COR-L47 (cell line): ENCODE data around the gene ZNF280B.

Experiments used
- DNase-seq: peaks from one replicate; lab custom pipeline; 2025; lab: John Stamatoyannopoulos, UW

ZNF280B gene

DNA sequence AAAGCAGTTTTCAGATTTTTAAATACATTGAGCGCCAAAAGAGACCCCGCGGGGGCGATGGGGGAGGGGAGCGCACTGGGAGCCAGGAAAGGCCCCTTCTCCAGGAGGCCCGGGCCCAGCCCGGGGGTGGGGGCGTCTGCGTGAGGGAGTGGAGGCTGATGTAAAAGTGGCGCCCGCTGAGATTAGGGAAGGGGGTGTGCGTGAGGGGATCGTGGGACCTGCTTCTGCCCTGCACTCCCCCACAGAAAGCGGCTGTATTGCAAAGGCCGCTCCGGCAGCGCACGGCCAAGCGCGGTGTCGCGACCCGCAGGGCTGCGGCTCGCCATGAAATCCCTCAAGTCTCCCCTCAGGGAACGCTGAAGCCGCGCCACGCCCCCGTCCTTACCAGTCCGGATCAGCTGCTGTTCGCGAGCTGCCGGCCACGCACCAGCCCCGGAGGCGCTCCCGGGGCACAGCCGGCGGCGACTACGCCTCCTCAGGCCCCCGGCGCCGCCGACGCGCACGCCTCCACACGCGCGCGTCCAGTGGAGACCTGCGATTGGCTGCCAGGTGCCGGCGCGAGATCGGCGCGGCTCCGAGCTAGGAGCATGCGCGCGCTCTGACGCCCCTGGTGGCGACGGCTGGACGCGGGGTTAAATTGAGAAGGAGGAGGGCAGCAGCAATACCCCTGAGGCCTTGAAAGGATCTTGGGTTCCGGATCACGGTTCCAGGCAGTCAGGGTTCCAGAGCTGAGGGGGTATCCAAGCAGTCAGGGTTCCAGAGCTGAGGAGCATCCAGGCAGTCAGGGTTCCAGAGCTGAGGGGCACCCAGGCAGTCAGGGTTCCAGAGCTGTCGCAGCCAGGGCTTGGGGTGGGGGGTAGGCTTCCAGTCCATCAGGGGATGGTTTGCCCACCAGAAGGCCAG, at the start of gene ZNF280B:
TSS of gene ZNF280B (minus strand) at position 469 of the 903 bp plus-strand sequence. CDS start 19,344 bp downstream, outside the sequence.
- DNase-seq, result peak; percentile 59

GRCh38 chr22:22556995-22557925, 48.7 kb upstream of the ZNF280B start:
- no peak for DNase-seq

GRCh38 chr22:22556578-22556977, 48.0 kb upstream of the ZNF280B start:
- no peak for DNase-seq

DNA sequence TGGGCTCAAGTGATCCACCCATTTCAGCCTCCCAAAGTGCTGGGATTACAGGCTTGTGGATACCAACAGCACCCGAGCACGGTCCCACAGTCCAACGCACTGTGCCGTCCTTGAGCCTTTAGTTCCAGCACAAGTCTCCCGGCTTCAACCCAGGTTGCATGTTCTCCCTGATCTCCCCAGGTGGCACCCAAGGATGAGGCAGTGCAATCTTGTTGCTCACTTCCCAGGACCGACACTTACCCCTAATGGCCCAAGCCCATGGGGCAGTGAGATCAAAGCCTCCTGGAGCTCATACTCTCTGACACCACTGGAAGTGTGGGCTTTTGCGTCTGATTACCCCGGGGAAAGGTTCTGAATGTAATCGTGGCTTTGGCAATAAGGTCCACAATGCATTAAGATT, 47.1 kb upstream of the ZNF280B start:
- no peak for DNase-seq

- DNase-seq, result no peak
These were observed 46.2 kb upstream of the ZNF280B start for GRCh38 chr22:22554587-22555284.

GRCh38 chr22:22553735-22554586, 45.4 kb upstream of the ZNF280B start:
- no peak for DNase-seq

DNA sequence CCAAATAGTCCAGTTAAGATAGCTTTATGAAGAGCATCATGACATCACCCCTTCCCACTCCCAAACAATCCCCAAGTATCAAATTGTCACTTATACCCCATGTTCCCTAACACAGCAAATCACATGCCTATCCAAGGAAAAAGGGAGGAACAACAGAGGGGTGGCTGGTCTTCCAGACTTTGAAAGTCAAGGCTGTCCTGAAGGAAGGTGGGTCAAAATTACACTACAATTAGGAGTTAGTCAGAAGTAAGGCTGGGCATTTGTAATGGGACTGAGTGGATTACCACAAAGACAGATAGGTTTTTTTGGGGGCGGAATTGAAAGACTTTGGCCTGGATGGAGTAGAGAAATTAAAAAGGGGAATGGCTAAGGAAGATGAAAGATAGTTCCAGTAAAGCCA, 44.6 kb upstream of the ZNF280B start:
- DNase-seq, result no peak

GRCh38 chr22:22552630-22553029, 44.1 kb upstream of the ZNF280B start:
- DNase-seq, result no peak

- no peak for DNase-seq
These were observed 42.4 kb upstream of the ZNF280B start for GRCh38 chr22:22550789-22551434.

DNA sequence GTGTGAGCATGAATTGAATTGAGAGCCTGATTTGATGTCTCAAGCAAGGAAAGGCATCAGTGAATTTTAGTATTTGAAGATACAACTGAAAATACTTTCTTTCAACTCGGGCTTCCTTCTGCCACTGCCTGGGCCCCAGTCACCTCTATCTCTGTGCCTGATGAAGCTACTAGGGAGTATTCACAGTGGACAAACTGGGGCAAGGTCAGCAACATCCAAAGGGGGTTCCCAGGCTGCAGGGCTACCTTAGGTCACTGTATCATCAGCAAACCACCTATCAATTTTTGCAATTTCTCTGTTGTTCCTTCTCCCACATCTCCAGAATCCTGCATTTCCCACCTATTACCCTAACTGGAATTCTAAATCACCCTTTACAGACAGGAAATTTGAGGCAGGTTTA, 40.4 kb upstream of the ZNF280B start:
- DNase-seq, result no peak

DNA sequence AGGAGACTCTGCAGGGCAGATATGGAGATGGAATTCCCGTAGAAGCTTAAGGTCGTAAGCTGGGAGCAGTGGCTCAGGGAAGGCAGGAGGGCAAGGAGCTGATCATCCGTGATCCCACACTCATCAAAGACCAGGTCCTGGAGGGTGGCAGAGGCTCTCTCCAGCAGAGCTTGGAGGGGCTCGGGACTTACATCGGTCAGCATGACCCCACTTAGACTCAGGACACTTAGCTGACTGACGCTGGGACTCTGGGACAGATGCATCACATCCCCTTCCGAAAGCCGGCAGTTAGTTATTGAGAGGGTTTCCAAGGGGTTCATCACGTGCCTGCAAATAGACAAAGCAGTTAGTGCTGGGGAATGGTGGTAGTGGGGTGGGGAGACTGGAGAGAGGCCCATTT, 39.8 kb upstream of the ZNF280B start:
- DNase-seq, result no peak

GRCh38 chr22:22547692-22548300, 39.3 kb upstream of the ZNF280B start:
- DNase-seq, result no peak

DNA sequence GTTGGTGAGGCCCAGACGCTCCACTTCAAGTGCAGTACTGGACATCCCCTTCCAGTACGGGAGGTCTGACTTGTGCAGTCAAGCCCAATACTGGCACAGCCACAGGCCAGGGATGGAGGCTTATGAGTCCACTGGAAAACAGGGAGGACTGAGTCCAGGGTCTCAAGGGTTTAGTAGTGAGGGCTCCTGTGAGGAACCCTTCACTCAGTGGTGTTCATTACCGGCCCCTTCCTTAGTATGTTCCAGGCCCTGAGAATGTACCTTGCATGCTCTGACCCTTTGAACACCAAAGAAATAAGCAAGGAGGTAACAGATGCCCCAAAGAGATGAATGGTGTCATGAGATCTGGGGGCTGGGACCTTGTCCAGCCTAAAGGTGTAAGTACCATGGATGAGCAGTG, 38.7 kb upstream of the ZNF280B start:
- no peak for DNase-seq

GRCh38 chr22:22546490-22546889, 37.9 kb upstream of the ZNF280B start:
- no peak for DNase-seq

- no peak for DNase-seq
These were observed 36.5 kb upstream of the ZNF280B start for GRCh38 chr22:22545084-22545483.

GRCh38 chr22:22538226-22538989, 29.9 kb upstream of the ZNF280B start:
- DNase-seq, result no peak

GRCh38 chr22:22536916-22537315, 28.4 kb upstream of the ZNF280B start:
- DNase-seq, result no peak

DNA sequence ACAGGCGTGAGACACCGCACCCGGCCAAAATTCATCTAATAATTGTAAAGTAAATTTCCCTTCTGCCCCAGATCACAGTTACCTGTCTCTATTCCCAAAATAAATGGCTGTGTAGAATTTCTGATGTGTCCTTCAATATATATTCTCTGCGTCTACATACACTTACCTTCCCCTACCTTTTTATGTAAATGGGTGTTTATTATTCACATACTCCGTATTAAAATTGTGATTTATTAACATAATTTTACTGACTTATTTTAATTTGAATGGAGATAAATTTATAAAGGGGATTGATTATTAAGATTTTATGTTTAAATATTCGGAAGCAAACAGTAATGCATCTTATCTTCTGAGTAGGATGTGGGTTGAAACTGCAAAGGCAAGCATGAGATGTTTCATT, 28.0 kb upstream of the ZNF280B start:
- no peak for DNase-seq

GRCh38 chr22:22535662-22536061, 27.1 kb upstream of the ZNF280B start:
- no peak for DNase-seq
